K562 (cell line): ENCODE measurements around the gene INSM2.

Experiments
- ATF2 ChIP-seq: sonication (generic); formaldehyde crosslinking; IDR thresholded peaks from 2 replicates; pipeline ENCODE4 v1.8.1; 2022; ENCODE audit warnings: missing genetic modification reagents
- BCLAF1 ChIP-seq, 2 experiments: fragments of 450-650 bp in 1 of 2; IDR thresholded peaks; 2 replicates each; pipeline ENCODE4 v1.6.1; 2011 to 2017; ENCODE audit warnings: low read depth in 2 of 2, antibody characterized with exemption in 1 of 2, borderline replicate concordance in 1 of 2, low read length in 1 of 2, mild to moderate bottlenecking in 1 of 2, mixed read lengths in 1 of 2; ENCODE audit not compliant: control insufficient read depth in 1 of 2
- FOXK2 ChIP-seq, 2 experiments: fragments of 450-650 bp; IDR thresholded peaks in 1 of 2; conservative IDR thresholded peaks in 1 of 2; 2 replicates each; pipeline ENCODE4 v1.6.1; 2016; ENCODE audit warnings: low read depth in 2 of 2, mild to moderate bottlenecking in 1 of 2
- FOXM1 ChIP-seq, 2 experiments: fragments of 450-650 bp in 1 of 2; sonication (generic) in 1 of 2; formaldehyde crosslinking in 1 of 2; IDR thresholded peaks; 2 replicates each; pipeline versions ENCODE4 v1.6.1 to v1.9.0; 2017 to 2022; ENCODE audit warnings: low read depth in 2 of 2, mild to moderate bottlenecking in 2 of 2, missing genetic modification reagents in 1 of 2, moderate library complexity in 1 of 2
- KLF10 ChIP-seq: fragments of 250-450 bp; sonication (Bioruptor Pico); IDR thresholded peaks from 2 replicates; pipeline ENCODE4 v1.6.1; 2021; ENCODE audit warnings: matching md5 sums
- PTBP1 ChIP-seq: fragments of 200-400 bp; formaldehyde crosslinking; IDR thresholded peaks from 2 replicates; pipeline ENCODE4 v1.6.1; 2017; ENCODE audit warnings: low read depth, low read length
- PTTG1 ChIP-seq: fragments of 450-650 bp; IDR thresholded peaks from 2 replicates; pipeline ENCODE4 v1.6.1; 2016; ENCODE audit warnings: low read depth, mild to moderate bottlenecking, missing genetic modification characterization, missing compliant biosample characterization
- RNF2 ChIP-seq: sonication (generic); IDR thresholded peaks from 2 replicates; pipeline ENCODE4 v1.6.1; 2016
- SIX5 ChIP-seq, 2 experiments: IDR thresholded peaks; 2 replicates each; pipeline ENCODE4 v1.6.1; 2011; ENCODE audit warnings: low read length in 2 of 2, borderline replicate concordance in 1 of 2, low read depth in 1 of 2, mild to moderate bottlenecking in 1 of 2, moderate library complexity in 1 of 2; ENCODE audit not compliant: insufficient read depth in 1 of 2
- ZNF197 ChIP-seq: fragments of 200-800 bp; sonication (Bioruptor generic); IDR thresholded peaks from 2 replicates; pipeline ENCODE4 v1.6.1; 2016; ENCODE audit warnings: low read depth, missing genetic modification characterization, missing compliant biosample characterization
- ZNF24 ChIP-seq: fragments of 450-650 bp; IDR thresholded peaks from 2 replicates; pipeline ENCODE4 v1.6.1; 2016
- ZNF274 ChIP-seq: IDR thresholded peaks from 2 replicates; pipeline ENCODE4 v1.6.1; 2011; ENCODE audit warnings: low read depth, mild to moderate bottlenecking, low read length, moderate library complexity, borderline replicate concordance
- ZNF318 ChIP-seq, 2 experiments: fragments of 450-650 bp; IDR thresholded peaks; 2 replicates each; pipeline ENCODE4 v1.6.1; 2016; ENCODE audit warnings: mild to moderate bottlenecking in 2 of 2, borderline replicate concordance in 1 of 2, low read depth in 1 of 2, moderate library complexity in 1 of 2
- TF ChIP-seq, protein P1 (sequence below), 3 experiments: IDR thresholded peaks in 2 of 3; conservative IDR thresholded peaks in 1 of 3; 2 replicates each; pipeline ENCODE4 v1.5.1; 2011 to 2012; ENCODE audit warnings: low read length in 3 of 3, mild to moderate bottlenecking in 3 of 3, control low read depth in 2 of 3, improper control_type of control experiment in 1 of 3, inconsistent platforms in 1 of 3, low read depth in 1 of 3, mixed read lengths in 1 of 3, moderate library complexity in 1 of 3; ENCODE audit not compliant: insufficient read depth in 2 of 3

- no peak for TF ChIP-seq ZNF197 (CRISPR knock-in tag)
- no peak for TF ChIP-seq BCLAF1 (IDR thresholded peaks at IDR 0.05; ENCODE audit: borderline replicate concordance in 1 of 2, control insufficient read depth in 1 of 2, low read depth in 2 of 2, low read length in 1 of 2)
- TF ChIP-seq ZNF274: no peak
- TF ChIP-seq ZNF318 (IDR thresholded peaks at IDR 0.05; ENCODE audit: borderline replicate concordance in 1 of 2, low read depth in 1 of 2): no peak
- no peak for TF ChIP-seq ATF2 (CRISPR knock-in tag)
- TF ChIP-seq PTBP1: no peak
- no peak for TF ChIP-seq KLF10 (CRISPR knock-in tag)
- no peak for TF ChIP-seq RNF2
- TF ChIP-seq ZNF24: no peak
- TF ChIP-seq FOXK2 (conservative IDR thresholded peaks at IDR 0.05 in 1 of 2, IDR thresholded peaks at IDR 0.05 in 1 of 2; ENCODE audit: low read depth in 2 of 2): no peak
- TF ChIP-seq FOXM1 (IDR thresholded peaks at IDR 0.05; ENCODE audit: low read depth): no peak
- TF ChIP-seq FOXM1 (CRISPR knock-in tag; IDR thresholded peaks at IDR 0.05; ENCODE audit: low read depth): no peak
- TF ChIP-seq PTTG1 (tag): no peak
- TF ChIP-seq SIX5 (IDR thresholded peaks at IDR 0.05; ENCODE audit: borderline replicate concordance in 1 of 2, insufficient read depth in 1 of 2, low read depth in 1 of 2, low read length in 2 of 2): no peak
- TF ChIP-seq, protein P1, sequence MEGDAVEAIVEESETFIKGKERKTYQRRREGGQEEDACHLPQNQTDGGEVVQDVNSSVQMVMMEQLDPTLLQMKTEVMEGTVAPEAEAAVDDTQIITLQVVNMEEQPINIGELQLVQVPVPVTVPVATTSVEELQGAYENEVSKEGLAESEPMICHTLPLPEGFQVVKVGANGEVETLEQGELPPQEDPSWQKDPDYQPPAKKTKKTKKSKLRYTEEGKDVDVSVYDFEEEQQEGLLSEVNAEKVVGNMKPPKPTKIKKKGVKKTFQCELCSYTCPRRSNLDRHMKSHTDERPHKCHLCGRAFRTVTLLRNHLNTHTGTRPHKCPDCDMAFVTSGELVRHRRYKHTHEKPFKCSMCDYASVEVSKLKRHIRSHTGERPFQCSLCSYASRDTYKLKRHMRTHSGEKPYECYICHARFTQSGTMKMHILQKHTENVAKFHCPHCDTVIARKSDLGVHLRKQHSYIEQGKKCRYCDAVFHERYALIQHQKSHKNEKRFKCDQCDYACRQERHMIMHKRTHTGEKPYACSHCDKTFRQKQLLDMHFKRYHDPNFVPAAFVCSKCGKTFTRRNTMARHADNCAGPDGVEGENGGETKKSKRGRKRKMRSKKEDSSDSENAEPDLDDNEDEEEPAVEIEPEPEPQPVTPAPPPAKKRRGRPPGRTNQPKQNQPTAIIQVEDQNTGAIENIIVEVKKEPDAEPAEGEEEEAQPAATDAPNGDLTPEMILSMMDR (IDR thresholded peaks at IDR 0.05 in 2 of 3, conservative IDR thresholded peaks at IDR 0.05 in 1 of 3; ENCODE audit: insufficient read depth in 2 of 3, low read depth in 1 of 3, low read length in 3 of 3): no peak
These were observed 29.7 kb upstream of the INSM2 start for GRCh38 chr14:35504260-35504659.
